ENCODE results near the gene CASR.

CASR gene

DNA sequence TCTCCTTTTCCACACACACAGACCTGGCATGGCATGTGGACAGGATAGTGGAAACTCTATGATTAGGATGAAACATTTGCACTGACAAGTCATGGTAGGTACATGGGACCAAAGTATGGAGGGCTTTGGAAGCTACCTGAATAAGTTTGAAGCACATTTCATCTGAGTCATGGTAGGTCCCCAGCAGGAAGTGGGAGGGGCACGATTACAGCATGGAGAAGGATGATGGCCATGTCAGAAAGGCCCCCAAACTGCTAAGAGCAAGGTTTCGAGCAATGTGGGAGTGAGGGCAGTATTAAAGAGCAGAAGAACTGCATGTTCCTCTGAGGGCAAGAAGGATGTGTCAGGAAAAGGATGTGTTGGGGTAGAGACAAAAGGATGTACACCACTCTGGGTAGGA is 90.0 kb downstream of the CASR start:
- no peak overlapping the region for H3K27ac ChIP-seq
- TF ChIP-seq, protein P1, sequence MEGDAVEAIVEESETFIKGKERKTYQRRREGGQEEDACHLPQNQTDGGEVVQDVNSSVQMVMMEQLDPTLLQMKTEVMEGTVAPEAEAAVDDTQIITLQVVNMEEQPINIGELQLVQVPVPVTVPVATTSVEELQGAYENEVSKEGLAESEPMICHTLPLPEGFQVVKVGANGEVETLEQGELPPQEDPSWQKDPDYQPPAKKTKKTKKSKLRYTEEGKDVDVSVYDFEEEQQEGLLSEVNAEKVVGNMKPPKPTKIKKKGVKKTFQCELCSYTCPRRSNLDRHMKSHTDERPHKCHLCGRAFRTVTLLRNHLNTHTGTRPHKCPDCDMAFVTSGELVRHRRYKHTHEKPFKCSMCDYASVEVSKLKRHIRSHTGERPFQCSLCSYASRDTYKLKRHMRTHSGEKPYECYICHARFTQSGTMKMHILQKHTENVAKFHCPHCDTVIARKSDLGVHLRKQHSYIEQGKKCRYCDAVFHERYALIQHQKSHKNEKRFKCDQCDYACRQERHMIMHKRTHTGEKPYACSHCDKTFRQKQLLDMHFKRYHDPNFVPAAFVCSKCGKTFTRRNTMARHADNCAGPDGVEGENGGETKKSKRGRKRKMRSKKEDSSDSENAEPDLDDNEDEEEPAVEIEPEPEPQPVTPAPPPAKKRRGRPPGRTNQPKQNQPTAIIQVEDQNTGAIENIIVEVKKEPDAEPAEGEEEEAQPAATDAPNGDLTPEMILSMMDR (conservative IDR thresholded peaks at IDR 0.05) = no peak

DNA sequence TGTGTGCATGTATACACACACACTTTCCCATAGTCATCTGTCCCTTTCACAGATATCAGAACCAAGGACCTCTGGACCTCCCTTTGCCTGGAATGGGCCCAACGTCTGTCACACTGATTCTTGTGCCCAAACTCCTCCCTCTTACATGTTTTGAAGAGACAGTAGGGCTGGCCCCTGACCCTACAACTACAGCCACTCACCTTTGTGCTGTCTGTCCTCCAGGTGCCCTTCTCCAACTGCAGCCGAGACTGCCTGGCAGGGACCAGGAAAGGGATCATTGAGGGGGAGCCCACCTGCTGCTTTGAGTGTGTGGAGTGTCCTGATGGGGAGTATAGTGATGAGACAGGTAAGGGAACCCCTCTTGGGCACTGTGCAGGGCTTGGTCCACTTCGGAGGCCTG is 98.4 kb downstream of the CASR start:
- TF ChIP-seq, protein P1 (conservative IDR thresholded peaks at IDR 0.05) = no peak
- no peak overlapping the region for H3K27ac ChIP-seq

DNA sequence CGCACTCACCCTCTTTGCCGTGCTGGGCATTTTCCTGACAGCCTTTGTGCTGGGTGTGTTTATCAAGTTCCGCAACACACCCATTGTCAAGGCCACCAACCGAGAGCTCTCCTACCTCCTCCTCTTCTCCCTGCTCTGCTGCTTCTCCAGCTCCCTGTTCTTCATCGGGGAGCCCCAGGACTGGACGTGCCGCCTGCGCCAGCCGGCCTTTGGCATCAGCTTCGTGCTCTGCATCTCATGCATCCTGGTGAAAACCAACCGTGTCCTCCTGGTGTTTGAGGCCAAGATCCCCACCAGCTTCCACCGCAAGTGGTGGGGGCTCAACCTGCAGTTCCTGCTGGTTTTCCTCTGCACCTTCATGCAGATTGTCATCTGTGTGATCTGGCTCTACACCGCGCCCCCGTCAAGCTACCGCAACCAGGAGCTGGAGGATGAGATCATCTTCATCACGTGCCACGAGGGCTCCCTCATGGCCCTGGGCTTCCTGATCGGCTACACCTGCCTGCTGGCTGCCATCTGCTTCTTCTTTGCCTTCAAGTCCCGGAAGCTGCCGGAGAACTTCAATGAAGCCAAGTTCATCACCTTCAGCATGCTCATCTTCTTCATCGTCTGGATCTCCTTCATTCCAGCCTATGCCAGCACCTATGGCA is 100.5 kb downstream of the CASR start:
- TF ChIP-seq, protein P1 (conservative IDR thresholded peaks at IDR 0.05) = no peak
- H3K27ac ChIP-seq = no peak overlapping the region

- TF ChIP-seq, protein P1 (conservative IDR thresholded peaks at IDR 0.05) = no peak
- H3K27ac ChIP-seq = no peak overlapping the region
Observed at GRCh38 chr3:122284486-122284885, 101.0 kb downstream of the CASR start.

GRCh38 chr3:122294359-122294758 is 110.9 kb downstream of the CASR start:
- TF ChIP-seq, protein P1 (conservative IDR thresholded peaks at IDR 0.05) = no peak
- H3K27ac ChIP-seq = peak overlapping the region; percentile 62

GRCh38 chr3:122295266-122296062 is 112.0 kb downstream of the CASR start:
- TF ChIP-seq, protein P1 (conservative IDR thresholded peaks at IDR 0.05) = no peak
- peak overlapping the region; percentile 62 for H3K27ac ChIP-seq

DNA sequence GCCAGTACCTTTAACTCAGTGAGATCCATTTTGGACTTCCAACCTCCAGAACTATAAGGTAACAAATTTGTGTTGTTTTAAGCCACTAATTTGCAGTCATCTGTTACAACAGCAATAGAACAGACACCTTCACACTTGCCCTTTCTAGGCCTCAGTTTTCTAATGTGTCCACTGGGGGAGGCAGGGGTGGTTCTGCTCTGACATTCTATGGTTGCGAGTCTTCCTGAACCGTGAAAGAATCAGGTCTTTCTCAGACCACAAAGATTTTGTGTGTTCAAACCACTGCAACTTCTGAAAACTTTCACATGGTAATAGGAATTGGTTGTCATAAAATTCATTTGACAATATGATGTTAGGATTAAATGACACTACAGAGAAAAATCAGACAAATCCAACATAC is 114.8 kb downstream of the CASR start:
- TF ChIP-seq, protein P1 (conservative IDR thresholded peaks at IDR 0.05) = no peak
- H3K27ac ChIP-seq = no peak overlapping the region

Measured in VCaP (cell line).